ENCODE results near the gene RHEBL1. TPM values are rescaled to one million over a fixed set of nuclear protein-coding genes. Genes with fewer than 3 reads are reported as not detected.

RHEBL1 gene
- polyA plus RNA-seq, 1 donor (not counting 4 experiments of a cell fraction or from before 2014, with no cell fraction given) = 0.51 TPM

GRCh38 chr12:49038291-49038955 is 31.4 kb downstream of the RHEBL1 start:
- peaks cover 2% of the 10 kb centered on the region for H3K9me1 ChIP-seq (ENCODE audit: control insufficient read depth, extremely low read depth, insufficient read depth, low read length)
- H3K9ac ChIP-seq (ENCODE audit: control insufficient read depth, extremely low read depth, insufficient read depth, low read length) = no peak overlapping the region
- no peak overlapping the region for H3K4me3 ChIP-seq (ENCODE audit: control insufficient read depth in 2 of 3, extremely low read depth in 1 of 3, insufficient read depth in 2 of 3, low read depth in 1 of 3, low read length in 3 of 3)
- DNase-seq (ENCODE audit: low read depth, low spot score) = no peak
- no peak for TF ChIP-seq CTCF (optimal IDR thresholded peaks at IDR 0.05 in 1 of 3, IDR thresholded peaks at IDR 0.05 in 1 of 3, conservative IDR thresholded peaks at IDR 0.05 in 1 of 3; ENCODE audit: extremely low read depth in 1 of 3, insufficient read depth in 2 of 3, low read length in 3 of 3)
- TF ChIP-seq EZH2 (IDR thresholded peaks at IDR 0.05; ENCODE audit: low read length) = no peak
- H3K79me2 ChIP-seq (ENCODE audit: control insufficient read depth, insufficient read depth, low read length) = peaks cover 3% of the 10 kb centered on the region
- no peaks in the 10 kb centered on the region for H3K4me1 ChIP-seq (ENCODE audit: control insufficient read depth, extremely low read depth, insufficient read depth, low read length)
- no peak overlapping the region for H2AFZ ChIP-seq (ENCODE audit: control insufficient read depth, low read length)
- H3K4me2 ChIP-seq (ENCODE audit: control insufficient read depth, extremely low read depth, insufficient read depth, low read depth, low read length) = no peak overlapping the region
- dilution Hi-C loops (cut with MboI; ENCODE audit: extremely low pct_ligation_motif_present, low sequenced_read_pairs) = no loop called here
- FAIRE-seq = no peak
- no peak overlapping the region for H3K27ac ChIP-seq (ENCODE audit: control insufficient read depth, insufficient read depth, low read length)
- H3K36me3 ChIP-seq (ENCODE audit: control insufficient read depth in 2 of 2, extremely low read depth in 1 of 2, insufficient read depth in 2 of 2, low read length in 2 of 2) = peaks cover 61 to 73% of the 10 kb centered on the region in 2 experiments
- H3K9me3 ChIP-seq (ENCODE audit: control insufficient read depth, low read depth, low read length) = no peaks in the 10 kb centered on the region
- H4K20me1 ChIP-seq (ENCODE audit: control insufficient read depth, extremely low read depth, insufficient read depth, low read length) = no peaks in the 10 kb centered on the region
- no peaks in the 10 kb centered on the region for H3K27me3 ChIP-seq (ENCODE audit: control insufficient read depth, extremely low read depth, insufficient read depth, low read length)

GRCh38 chr12:49037947-49038237 is 31.9 kb downstream of the RHEBL1 start:
- no peaks in the 10 kb centered on the region for H3K4me1 ChIP-seq (ENCODE audit: control insufficient read depth, extremely low read depth, insufficient read depth, low read length)
- DNase-seq (ENCODE audit: low read depth, low spot score) = no peak
- H3K36me3 ChIP-seq (ENCODE audit: control insufficient read depth in 2 of 2, extremely low read depth in 1 of 2, insufficient read depth in 2 of 2, low read length in 2 of 2) = peaks cover 56 to 69% of the 10 kb centered on the region in 2 experiments
- no peak overlapping the region for H3K4me3 ChIP-seq (ENCODE audit: control insufficient read depth in 2 of 3, extremely low read depth in 1 of 3, insufficient read depth in 2 of 3, low read depth in 1 of 3, low read length in 3 of 3)
- no peak for FAIRE-seq
- H3K9me1 ChIP-seq (ENCODE audit: control insufficient read depth, extremely low read depth, insufficient read depth, low read length) = peaks cover 2% of the 10 kb centered on the region
- no peak overlapping the region for H3K27ac ChIP-seq (ENCODE audit: control insufficient read depth, insufficient read depth, low read length)
- H4K20me1 ChIP-seq (ENCODE audit: control insufficient read depth, extremely low read depth, insufficient read depth, low read length) = no peaks in the 10 kb centered on the region
- no peak overlapping the region for H3K4me2 ChIP-seq (ENCODE audit: control insufficient read depth, extremely low read depth, insufficient read depth, low read depth, low read length)
- no peak overlapping the region for H3K9ac ChIP-seq (ENCODE audit: control insufficient read depth, extremely low read depth, insufficient read depth, low read length)
- no peak overlapping the region for H2AFZ ChIP-seq (ENCODE audit: control insufficient read depth, low read length)
- H3K9me3 ChIP-seq (ENCODE audit: control insufficient read depth, low read depth, low read length) = no peaks in the 10 kb centered on the region
- H3K79me2 ChIP-seq (ENCODE audit: control insufficient read depth, insufficient read depth, low read length) = peaks cover 3% of the 10 kb centered on the region
- TF ChIP-seq CTCF (optimal IDR thresholded peaks at IDR 0.05 in 1 of 3, IDR thresholded peaks at IDR 0.05 in 1 of 3, conservative IDR thresholded peaks at IDR 0.05 in 1 of 3; ENCODE audit: extremely low read depth in 1 of 3, insufficient read depth in 2 of 3, low read length in 3 of 3) = no peak
- TF ChIP-seq EZH2 (IDR thresholded peaks at IDR 0.05; ENCODE audit: low read length) = no peak
- dilution Hi-C loops (cut with MboI; ENCODE audit: extremely low pct_ligation_motif_present, low sequenced_read_pairs) = no loop called here
- no peaks in the 10 kb centered on the region for H3K27me3 ChIP-seq (ENCODE audit: control insufficient read depth, extremely low read depth, insufficient read depth, low read length)

All from keratinocyte (primary cell).